BE2C (cell line): Measurements from ENCODE around the gene BAZ1A. TPM values are rescaled to one million over a fixed set of nuclear protein-coding genes. Genes with fewer than 3 reads are reported as not detected.
A peak's percentile ranks its signal among the peaks of the same experiment; 100 is the strongest.

Source experiments
- DNase-seq: peaks from one replicate; pipeline ENCODE4 v3.0.0-alpha.2; 2020
- H3K27me3 ChIP-seq: fragments of 250-450 bp; sonication (Bioruptor Pico); 2 replicates; pipeline ENCODE4 v1.5.1; 2020; ENCODE audit warnings: mild to moderate bottlenecking
- H3K36me3 ChIP-seq: fragments of 250-450 bp; sonication (Bioruptor Pico); 2 replicates; pipeline ENCODE4 v1.5.1; 2020; ENCODE audit warnings: mild to moderate bottlenecking
- H3K4me1 ChIP-seq: fragments of 250-450 bp; sonication (Bioruptor Pico); 2 replicates; pipeline ENCODE4 v1.5.1; 2020
- H3K4me3 ChIP-seq: 2 replicates; pipeline ENCODE4 v1.5.1; 2011; ENCODE audit warnings: low read depth, low read length
- H3K9me3 ChIP-seq: fragments of 250-450 bp; sonication (Bioruptor Pico); 2 replicates; pipeline ENCODE4 v1.5.1; 2020
- polyA plus RNA-seq: library from polyadenylated mRNA; unstranded; fragments of >200 nt; gene quantifications from one replicate; pipeline ENCODE4 v1.2.1, GENCODE V29; 2012; ENCODE audit warnings: low read depth, missing spikeins; ENCODE audit not compliant: insufficient read length, insufficient read depth
- TF ChIP-seq, protein P1 (sequence below): IDR thresholded peaks from 2 replicates; pipeline ENCODE4 v1.5.1; 2012; ENCODE audit warnings: mild to moderate bottlenecking, low read depth, low read length

BAZ1A gene
- 23.2 TPM for polyA plus RNA-seq

DNA sequence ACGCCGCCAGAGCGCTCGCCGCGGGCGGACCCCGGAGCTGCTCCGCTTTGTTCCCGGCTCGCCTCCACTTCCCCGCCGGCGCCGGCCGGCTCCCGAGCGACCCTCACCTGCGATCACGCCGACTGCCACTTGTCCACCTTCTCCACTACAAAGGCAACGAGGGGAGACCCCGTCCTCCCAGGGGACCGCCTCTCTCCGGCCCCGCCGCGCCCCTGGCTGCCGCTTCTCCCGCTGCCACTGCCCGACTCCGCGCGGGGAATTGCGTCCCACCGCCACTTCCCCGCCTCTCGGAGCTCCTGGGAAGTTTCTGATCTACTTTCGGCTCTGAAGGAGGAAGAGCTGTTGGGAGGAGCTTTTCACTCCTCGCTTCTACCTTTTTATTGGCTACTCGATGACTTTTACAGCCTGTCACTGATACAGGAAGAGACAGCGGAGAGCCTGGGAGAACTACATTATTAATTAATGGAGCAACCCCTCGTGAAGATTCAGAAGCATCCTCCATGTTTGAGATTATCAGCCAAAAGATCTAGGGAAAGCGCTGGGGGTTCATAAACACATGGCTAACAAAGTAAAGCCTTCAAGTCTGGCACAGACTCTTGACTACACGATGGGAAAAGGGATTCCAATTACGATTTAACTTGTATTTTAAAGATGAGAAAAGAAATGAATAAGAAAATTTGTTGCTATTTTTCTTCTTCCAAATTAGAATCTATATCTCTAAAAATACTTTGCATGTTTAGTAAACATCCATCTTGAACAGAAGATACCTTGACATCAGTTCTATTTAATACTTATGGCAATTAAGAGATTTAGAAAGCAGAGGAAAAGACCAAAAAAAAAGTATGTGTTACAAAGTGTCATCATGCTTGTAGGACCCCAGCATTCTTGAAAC, at the start of gene BAZ1A:
TSS of gene BAZ1A (minus strand) at position 330 of the 892 bp plus-strand sequence. CDS start 756 bp downstream, outside the sequence.
- Histone ChIP-seq H3K9me3 (no peaks in the 10 kb centered on the region), H3K27me3 (no peaks in the 10 kb centered on the region), H3K4me3 (peak within 1 kb of the TSS; percentile 91), H3K4me1 (no peaks in the 10 kb centered on the region; the same call in 1 of the 2 replicates), H3K36me3 (peaks cover 9% of the 10 kb centered on the region)
- DNase-seq, result peak; percentile 83
- TF ChIP-seq, protein P1, sequence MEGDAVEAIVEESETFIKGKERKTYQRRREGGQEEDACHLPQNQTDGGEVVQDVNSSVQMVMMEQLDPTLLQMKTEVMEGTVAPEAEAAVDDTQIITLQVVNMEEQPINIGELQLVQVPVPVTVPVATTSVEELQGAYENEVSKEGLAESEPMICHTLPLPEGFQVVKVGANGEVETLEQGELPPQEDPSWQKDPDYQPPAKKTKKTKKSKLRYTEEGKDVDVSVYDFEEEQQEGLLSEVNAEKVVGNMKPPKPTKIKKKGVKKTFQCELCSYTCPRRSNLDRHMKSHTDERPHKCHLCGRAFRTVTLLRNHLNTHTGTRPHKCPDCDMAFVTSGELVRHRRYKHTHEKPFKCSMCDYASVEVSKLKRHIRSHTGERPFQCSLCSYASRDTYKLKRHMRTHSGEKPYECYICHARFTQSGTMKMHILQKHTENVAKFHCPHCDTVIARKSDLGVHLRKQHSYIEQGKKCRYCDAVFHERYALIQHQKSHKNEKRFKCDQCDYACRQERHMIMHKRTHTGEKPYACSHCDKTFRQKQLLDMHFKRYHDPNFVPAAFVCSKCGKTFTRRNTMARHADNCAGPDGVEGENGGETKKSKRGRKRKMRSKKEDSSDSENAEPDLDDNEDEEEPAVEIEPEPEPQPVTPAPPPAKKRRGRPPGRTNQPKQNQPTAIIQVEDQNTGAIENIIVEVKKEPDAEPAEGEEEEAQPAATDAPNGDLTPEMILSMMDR, result 0 out of 2 replicates have a peak, but pooled peaks have one; percentile 7

DNA sequence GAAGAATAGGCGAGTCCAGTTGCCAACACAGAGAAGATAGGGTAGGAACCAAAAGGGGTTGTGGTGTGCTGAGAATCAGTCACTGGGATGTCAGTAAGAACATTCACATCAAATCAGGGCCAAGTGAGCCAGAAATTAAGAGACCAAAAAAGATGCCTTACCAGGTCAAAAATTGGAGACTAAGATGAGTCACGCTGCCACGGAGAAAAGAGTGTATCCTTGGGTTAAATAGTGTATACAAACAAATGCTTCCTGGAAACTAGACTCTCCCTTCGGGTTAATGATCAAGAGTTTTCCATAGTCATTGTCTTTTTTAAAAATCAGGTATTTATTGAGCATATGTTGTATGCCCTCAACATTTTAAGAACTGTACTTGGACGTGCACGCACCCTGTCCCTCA, 45.2 kb upstream of the BAZ1A start:
- Histone ChIP-seq H3K36me3 (no peaks in the 10 kb centered on the region), H3K27me3 (no peaks in the 10 kb centered on the region), H3K9me3 (no peaks in the 10 kb centered on the region), H3K4me3 (no peak overlapping the region), H3K4me1 (no peaks in the 10 kb centered on the region)
- DNase-seq, result no peak
- TF ChIP-seq, protein P1, result no peak

DNA sequence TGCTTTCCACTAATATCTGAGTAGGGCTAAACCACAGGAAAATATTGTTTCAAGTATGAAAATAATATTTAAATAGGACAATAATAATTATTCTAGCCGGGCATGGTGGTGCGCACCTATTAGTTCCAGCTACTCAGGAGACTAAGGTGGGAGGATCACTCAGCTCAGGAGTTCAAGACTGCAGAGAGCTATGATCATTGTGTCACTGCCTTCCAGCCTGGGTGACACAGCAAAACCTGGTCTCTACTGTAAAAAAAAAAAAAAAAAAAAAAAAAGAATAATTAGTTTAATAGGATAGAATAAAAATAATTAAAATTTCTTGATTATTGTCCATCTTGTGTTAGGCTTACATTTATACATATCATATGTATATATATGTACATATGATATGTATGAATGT, 38.5 kb upstream of the BAZ1A start:
- TF ChIP-seq, protein P1, result no peak
- Histone ChIP-seq H3K9me3 (no peaks in the 10 kb centered on the region), H3K4me3 (no peak overlapping the region), H3K4me1 (0 out of 2 replicates have a peak, but pooled peaks cover 3% of the 10 kb centered on the region), H3K27me3 (no peaks in the 10 kb centered on the region), H3K36me3 (no peaks in the 10 kb centered on the region)
- DNase-seq, result no peak

DNA sequence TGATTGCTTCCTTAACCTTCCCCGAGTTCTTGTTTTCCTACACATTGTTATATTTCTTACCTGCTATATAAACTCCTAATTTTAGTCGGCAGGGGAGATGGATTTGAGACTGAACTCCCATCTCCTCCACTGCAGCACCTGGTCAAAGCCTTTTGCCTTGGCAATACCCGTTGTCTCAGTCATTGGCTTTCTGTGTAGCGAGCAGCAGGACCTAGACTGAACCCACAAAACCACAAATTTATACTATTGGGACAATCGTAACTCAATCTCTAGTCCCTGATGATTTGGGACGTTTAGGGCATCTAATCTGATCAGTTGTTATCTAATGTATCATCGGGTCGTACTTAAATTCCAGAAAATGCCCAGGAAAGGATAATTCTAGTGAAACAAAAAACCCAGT, 37.8 kb upstream of the BAZ1A start:
- TF ChIP-seq, protein P1, result no peak
- no peaks in the 10 kb centered on the region for H3K27me3 ChIP-seq
- H3K9me3 ChIP-seq, result no peaks in the 10 kb centered on the region
- no peaks in the 10 kb centered on the region for H3K36me3 ChIP-seq
- no peak for DNase-seq
- H3K4me3 ChIP-seq, result no peak overlapping the region
- H3K4me1 ChIP-seq, result 0 out of 2 replicates have a peak, but pooled peaks cover 3% of the 10 kb centered on the region

GRCh38 chr14:34912182-34912581, 37.0 kb upstream of the BAZ1A start:
- Histone ChIP-seq H3K36me3 (no peaks in the 10 kb centered on the region), H3K4me1 (0 out of 2 replicates have a peak, but pooled peaks cover 3% of the 10 kb centered on the region), H3K4me3 (no peak overlapping the region), H3K9me3 (no peaks in the 10 kb centered on the region), H3K27me3 (no peaks in the 10 kb centered on the region)
- peak; percentile 18 for DNase-seq
- TF ChIP-seq, protein P1, result peak; percentile 50
